Measurements from ENCODE around the gene CSRP1. TPM values are rescaled to one million over a fixed set of nuclear protein-coding genes. Genes with fewer than 3 reads are reported as not detected.
A peak's percentile ranks its signal among the peaks of the same experiment; 100 is the strongest.

The CSRP1 gene
- total RNA-seq, 1 donor from 2014 or later = 11.4 TPM

- no peaks in the 10 kb centered on the region for H3K36me3 Mint-ChIP-seq
These were observed 32.0 kb upstream of the CSRP1 start, which contains the start of gene NAV1 for GRCh38 chr1:201538612-201539551. TSS of gene NAV1 (plus strand) at chr1:201539127. CDS start at chr1:201622885, 83,758 bp downstream.

GRCh38 chr1:201537891-201538611 is 31.1 kb upstream of the CSRP1 start:
- H3K36me3 Mint-ChIP-seq = no peaks in the 10 kb centered on the region
- H3K4me1 Mint-ChIP-seq = peaks cover 36% of the 10 kb centered on the region
- TF ChIP-seq, protein P1, sequence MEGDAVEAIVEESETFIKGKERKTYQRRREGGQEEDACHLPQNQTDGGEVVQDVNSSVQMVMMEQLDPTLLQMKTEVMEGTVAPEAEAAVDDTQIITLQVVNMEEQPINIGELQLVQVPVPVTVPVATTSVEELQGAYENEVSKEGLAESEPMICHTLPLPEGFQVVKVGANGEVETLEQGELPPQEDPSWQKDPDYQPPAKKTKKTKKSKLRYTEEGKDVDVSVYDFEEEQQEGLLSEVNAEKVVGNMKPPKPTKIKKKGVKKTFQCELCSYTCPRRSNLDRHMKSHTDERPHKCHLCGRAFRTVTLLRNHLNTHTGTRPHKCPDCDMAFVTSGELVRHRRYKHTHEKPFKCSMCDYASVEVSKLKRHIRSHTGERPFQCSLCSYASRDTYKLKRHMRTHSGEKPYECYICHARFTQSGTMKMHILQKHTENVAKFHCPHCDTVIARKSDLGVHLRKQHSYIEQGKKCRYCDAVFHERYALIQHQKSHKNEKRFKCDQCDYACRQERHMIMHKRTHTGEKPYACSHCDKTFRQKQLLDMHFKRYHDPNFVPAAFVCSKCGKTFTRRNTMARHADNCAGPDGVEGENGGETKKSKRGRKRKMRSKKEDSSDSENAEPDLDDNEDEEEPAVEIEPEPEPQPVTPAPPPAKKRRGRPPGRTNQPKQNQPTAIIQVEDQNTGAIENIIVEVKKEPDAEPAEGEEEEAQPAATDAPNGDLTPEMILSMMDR (IDR thresholded peaks at IDR 0.05; ENCODE audit: unreplicated experiment) = no peak
- H3K4me3 Mint-ChIP-seq = peak overlapping the region; percentile 74
- peak overlapping the region; percentile 72 for H3K27ac Mint-ChIP-seq
- DNase-seq (ENCODE audit: low spot score in 2 of 2, unreplicated experiment in 2 of 2) = no peak
- peaks cover 3% of the 10 kb centered on the region for H3K9me3 Mint-ChIP-seq
- no peaks in the 10 kb centered on the region for H3K27me3 Mint-ChIP-seq (ENCODE audit: low read depth)

More at GRCh38 chr1:201538612-201539551, 32.0 kb upstream of the CSRP1 start, which contains the start of gene NAV1:
- H3K4me1 Mint-ChIP-seq = peaks cover 38% of the 10 kb centered on the region
- H3K9me3 Mint-ChIP-seq = peaks cover 4% of the 10 kb centered on the region
- H3K27me3 Mint-ChIP-seq (ENCODE audit: low read depth) = no peaks in the 10 kb centered on the region
- peak within 1 kb of the TSS; percentile 82 for H3K27ac Mint-ChIP-seq
- TF ChIP-seq, protein P1 (IDR thresholded peaks at IDR 0.05; ENCODE audit: unreplicated experiment) = no peak
- peak in 1 of 2 experiments; percentile 59 for DNase-seq (ENCODE audit: low spot score in 2 of 2, unreplicated experiment in 2 of 2)
- H3K4me3 Mint-ChIP-seq = peak within 1 kb of the TSS; percentile 86

GRCh38 chr1:201537467-201537866 is 30.5 kb upstream of the CSRP1 start:
- TF ChIP-seq, protein P1 (IDR thresholded peaks at IDR 0.05; ENCODE audit: unreplicated experiment) = no peak
- no peak for DNase-seq (ENCODE audit: low spot score in 2 of 2, unreplicated experiment in 2 of 2)
- H3K36me3 Mint-ChIP-seq = no peaks in the 10 kb centered on the region
- H3K4me3 Mint-ChIP-seq = no peak overlapping the region
- H3K27me3 Mint-ChIP-seq (ENCODE audit: low read depth) = no peaks in the 10 kb centered on the region
- H3K27ac Mint-ChIP-seq = no peak overlapping the region
- H3K9me3 Mint-ChIP-seq = no peaks in the 10 kb centered on the region
- peaks cover 36% of the 10 kb centered on the region for H3K4me1 Mint-ChIP-seq

DNA sequence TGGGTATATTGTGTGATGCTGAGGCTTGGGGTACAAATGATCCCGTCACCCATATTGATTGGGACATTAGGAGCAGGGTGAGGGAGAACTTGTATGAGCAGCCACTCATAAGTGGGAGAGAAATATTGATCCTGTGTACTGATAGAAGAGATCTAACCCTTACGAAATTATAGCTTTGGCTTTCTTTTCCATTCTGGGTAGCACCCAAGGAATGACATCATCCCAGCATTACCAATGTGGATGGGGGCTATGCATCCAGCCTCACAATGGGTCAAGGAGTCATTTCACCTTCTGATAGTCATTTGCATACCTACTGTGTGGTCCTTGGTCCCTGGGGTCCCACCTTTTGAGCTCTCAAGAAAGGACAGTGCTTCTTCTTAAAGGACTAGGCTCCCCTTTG is 30.1 kb upstream of the CSRP1 start:
- DNase-seq (ENCODE audit: low spot score in 2 of 2, unreplicated experiment in 2 of 2) = no peak
- Mint-ChIP-seq H3K4me3 (no peak overlapping the region), H3K27ac (no peak overlapping the region), H3K36me3 (no peaks in the 10 kb centered on the region), H3K9me3 (no peaks in the 10 kb centered on the region), H3K4me1 (peaks cover 34% of the 10 kb centered on the region), H3K27me3 (ENCODE audit: low read depth) (no peaks in the 10 kb centered on the region)
- TF ChIP-seq, protein P1 (IDR thresholded peaks at IDR 0.05; ENCODE audit: unreplicated experiment) = no peak

DNA sequence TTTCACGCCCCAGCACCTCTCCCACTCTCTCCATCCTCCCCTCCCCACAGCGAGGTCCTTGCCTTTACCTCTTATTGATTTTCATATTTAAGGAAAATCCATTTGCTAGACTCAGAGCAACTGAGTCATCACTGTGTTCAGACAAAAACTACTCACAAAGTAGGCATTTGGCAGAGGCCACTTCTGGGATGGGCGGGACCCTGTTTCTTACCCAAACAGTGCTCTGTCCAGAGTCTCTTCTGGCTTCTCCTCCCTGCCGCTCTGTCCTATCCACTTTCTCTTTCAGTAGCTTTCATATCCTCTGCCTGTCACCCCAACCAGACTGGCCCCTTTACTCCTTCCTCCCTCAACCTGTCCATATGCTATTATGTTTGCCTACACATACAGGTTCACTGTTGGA is 29.6 kb upstream of the CSRP1 start:
- Mint-ChIP-seq H3K36me3 (no peaks in the 10 kb centered on the region), H3K4me3 (no peak overlapping the region), H3K27ac (no peak overlapping the region), H3K4me1 (peaks cover 30% of the 10 kb centered on the region), H3K9me3 (no peaks in the 10 kb centered on the region), H3K27me3 (ENCODE audit: low read depth) (no peaks in the 10 kb centered on the region)
- no peak for DNase-seq (ENCODE audit: low spot score in 2 of 2, unreplicated experiment in 2 of 2)
- TF ChIP-seq, protein P1 (IDR thresholded peaks at IDR 0.05; ENCODE audit: unreplicated experiment) = no peak

All from mesothelial cell of epicardium (in vitro differentiated cells).